Measurements from ENCODE around the gene MBOAT1. TPM values are rescaled to one million over a fixed set of nuclear protein-coding genes. Genes with fewer than 3 reads are reported as not detected.

The MBOAT1 gene
- total RNA-seq, 1 donor from 2014 or later, result 16.3 TPM

DNA sequence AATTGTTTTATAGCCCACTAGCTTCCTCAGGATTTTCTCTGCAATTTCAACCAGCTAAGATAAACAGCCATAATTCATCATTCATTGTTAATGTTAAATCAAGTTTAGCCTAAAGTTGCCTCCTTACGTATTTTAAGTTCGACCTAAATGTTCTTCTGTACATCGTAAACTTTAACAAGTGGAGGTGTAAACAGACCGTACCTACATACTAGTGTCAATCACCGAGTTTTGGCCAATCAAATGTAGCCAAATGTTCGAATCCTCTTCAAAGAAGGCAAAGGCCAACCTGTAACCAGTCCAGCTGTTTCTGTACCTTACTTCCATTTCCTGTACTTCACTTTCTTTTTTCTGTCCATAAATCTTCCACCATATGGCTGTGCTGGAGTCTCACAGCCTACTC, 13.5 kb downstream of the MBOAT1 start:
- DNase-seq (ENCODE audit: low read depth), result no peak
- Histone ChIP-seq H3K36me3 (ENCODE audit: control insufficient read depth, insufficient read depth, low read length) (no peaks in the 10 kb centered on the region), H3K27me3 (ENCODE audit: control insufficient read depth, insufficient read depth, low read length) (no peaks in the 10 kb centered on the region), H3K4me3 (ENCODE audit: low read depth, low read length) (no peak overlapping the region)
- no peak for FAIRE-seq
- TF ChIP-seq, protein P1, sequence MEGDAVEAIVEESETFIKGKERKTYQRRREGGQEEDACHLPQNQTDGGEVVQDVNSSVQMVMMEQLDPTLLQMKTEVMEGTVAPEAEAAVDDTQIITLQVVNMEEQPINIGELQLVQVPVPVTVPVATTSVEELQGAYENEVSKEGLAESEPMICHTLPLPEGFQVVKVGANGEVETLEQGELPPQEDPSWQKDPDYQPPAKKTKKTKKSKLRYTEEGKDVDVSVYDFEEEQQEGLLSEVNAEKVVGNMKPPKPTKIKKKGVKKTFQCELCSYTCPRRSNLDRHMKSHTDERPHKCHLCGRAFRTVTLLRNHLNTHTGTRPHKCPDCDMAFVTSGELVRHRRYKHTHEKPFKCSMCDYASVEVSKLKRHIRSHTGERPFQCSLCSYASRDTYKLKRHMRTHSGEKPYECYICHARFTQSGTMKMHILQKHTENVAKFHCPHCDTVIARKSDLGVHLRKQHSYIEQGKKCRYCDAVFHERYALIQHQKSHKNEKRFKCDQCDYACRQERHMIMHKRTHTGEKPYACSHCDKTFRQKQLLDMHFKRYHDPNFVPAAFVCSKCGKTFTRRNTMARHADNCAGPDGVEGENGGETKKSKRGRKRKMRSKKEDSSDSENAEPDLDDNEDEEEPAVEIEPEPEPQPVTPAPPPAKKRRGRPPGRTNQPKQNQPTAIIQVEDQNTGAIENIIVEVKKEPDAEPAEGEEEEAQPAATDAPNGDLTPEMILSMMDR (IDR thresholded peaks at IDR 0.05; ENCODE audit: insufficient read depth, low read length, severe bottlenecking), result no peak

DNA sequence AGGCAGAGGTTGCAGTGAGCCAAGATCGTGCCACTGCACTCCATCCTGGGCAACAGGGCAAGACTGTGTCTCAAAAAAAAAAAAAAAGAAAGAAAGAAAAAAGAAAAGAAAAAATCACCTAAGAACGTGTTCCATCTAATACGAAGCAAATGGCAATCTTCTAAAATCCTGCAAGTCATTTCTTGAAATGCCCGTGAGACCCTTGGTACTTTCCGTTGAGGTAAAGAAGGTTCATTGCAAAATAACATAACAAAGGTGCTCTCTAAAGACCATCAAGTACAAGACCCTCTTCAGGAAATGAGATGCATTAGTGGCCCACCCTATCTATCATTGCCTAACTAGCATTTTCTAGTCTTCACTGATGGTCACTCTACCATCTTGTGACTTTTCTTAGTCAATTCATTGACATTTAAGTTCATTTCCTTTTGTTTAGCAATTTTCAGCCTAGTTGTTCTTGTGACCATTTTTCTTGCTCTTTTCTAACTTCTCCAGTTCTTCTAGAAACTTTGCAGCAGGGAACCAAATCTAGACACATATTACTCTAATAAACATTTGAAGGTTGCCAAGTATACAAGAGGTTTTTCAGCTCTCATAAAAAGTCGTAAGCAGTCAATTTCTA, 14.0 kb downstream of the MBOAT1 start:
- Histone ChIP-seq H3K27me3 (ENCODE audit: control insufficient read depth, insufficient read depth, low read length) (no peaks in the 10 kb centered on the region), H3K36me3 (ENCODE audit: control insufficient read depth, insufficient read depth, low read length) (no peaks in the 10 kb centered on the region), H3K4me3 (ENCODE audit: low read depth, low read length) (no peak overlapping the region)
- FAIRE-seq (no peak), DNase-seq (ENCODE audit: low read depth) (no peak)
- TF ChIP-seq, protein P1 (IDR thresholded peaks at IDR 0.05; ENCODE audit: insufficient read depth, low read length, severe bottlenecking), result no peak

DNA sequence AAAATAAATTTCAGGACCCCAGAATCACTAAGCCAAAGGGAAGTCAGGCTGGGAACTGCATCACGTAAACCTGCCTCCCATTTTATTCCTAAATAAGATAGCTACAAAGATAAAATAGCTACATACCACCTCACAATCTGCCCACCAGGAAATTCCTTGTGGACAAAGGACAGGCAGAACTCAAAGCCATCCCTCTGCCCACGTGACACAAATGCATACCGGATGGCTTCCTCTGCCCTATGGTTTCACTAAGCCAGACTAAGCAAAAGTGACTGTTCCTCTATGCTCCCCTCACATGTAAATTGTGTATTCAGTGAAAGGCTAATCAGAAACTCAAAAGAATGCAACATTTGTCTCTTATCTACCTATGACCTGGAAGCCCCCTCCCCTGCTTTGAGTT, 15.0 kb downstream of the MBOAT1 start:
- H3K27me3 ChIP-seq (ENCODE audit: control insufficient read depth, insufficient read depth, low read length), result no peaks in the 10 kb centered on the region
- FAIRE-seq, result no peak
- no peak for DNase-seq (ENCODE audit: low read depth)
- TF ChIP-seq, protein P1 (IDR thresholded peaks at IDR 0.05; ENCODE audit: insufficient read depth, low read length, severe bottlenecking), result no peak
- no peaks in the 10 kb centered on the region for H3K36me3 ChIP-seq (ENCODE audit: control insufficient read depth, insufficient read depth, low read length)
- H3K4me3 ChIP-seq (ENCODE audit: low read depth, low read length), result no peak overlapping the region

DNA sequence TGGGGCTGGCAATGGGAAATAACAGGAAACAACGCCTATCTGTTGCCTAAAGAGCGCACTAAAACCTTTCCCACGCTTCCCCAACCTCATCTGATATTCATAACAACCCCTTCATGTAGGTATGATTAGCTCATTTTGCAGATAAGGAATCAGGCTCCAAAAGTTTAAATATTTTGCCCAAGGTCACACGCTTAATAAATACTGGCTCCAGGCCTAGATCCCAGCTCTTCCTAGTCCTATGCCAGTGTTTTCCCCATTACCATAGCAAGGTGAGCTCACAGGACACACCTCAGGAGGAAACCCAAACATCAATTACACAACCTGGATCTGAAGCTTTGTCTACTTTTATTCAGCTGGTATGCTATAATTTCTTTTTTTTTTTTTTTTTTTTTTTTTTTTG, 19.6 kb downstream of the MBOAT1 start:
- Histone ChIP-seq H3K36me3 (ENCODE audit: control insufficient read depth, insufficient read depth, low read length) (no peaks in the 10 kb centered on the region), H3K27me3 (ENCODE audit: control insufficient read depth, insufficient read depth, low read length) (no peaks in the 10 kb centered on the region), H3K4me3 (ENCODE audit: low read depth, low read length) (no peak overlapping the region)
- no peak for FAIRE-seq
- DNase-seq (ENCODE audit: low read depth), result no peak
- TF ChIP-seq, protein P1 (IDR thresholded peaks at IDR 0.05; ENCODE audit: insufficient read depth, low read length, severe bottlenecking), result no peak

DNA sequence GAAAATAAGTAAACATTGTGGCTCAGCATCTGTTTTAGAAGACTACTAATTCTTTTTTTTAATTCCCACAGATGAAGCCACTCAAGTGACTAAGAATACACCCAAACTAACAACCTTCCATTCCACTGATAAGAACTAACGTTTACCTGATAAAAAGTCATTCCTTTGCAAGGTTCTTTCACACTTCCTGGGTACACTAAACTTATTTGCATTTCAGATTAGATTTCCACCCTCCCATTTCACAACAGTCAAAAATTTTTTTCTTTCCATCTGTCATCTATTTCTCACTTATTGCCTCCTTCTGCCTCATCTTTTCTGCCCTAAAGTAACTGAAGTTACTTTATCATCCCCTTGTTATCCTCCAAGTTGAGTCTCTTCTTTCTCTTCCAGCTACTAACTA, 20.3 kb downstream of the MBOAT1 start:
- H3K36me3 ChIP-seq (ENCODE audit: control insufficient read depth, insufficient read depth, low read length), result no peaks in the 10 kb centered on the region

More for the DNA sequence above, 20.3 kb downstream of the MBOAT1 start:
- Histone ChIP-seq H3K27me3 (ENCODE audit: control insufficient read depth, insufficient read depth, low read length) (no peaks in the 10 kb centered on the region), H3K4me3 (ENCODE audit: low read depth, low read length) (no peak overlapping the region)
- TF ChIP-seq, protein P1 (IDR thresholded peaks at IDR 0.05; ENCODE audit: insufficient read depth, low read length, severe bottlenecking), result no peak
- DNase-seq (ENCODE audit: low read depth) (no peak), FAIRE-seq (no peak)
